ENCODE measurements around the gene EPB41L3. TPM values are rescaled to one million over a fixed set of nuclear protein-coding genes. Genes with fewer than 3 reads are reported as not detected.

EPB41L3 gene
- polyA plus RNA-seq, 3 donors: 25.2 to 56.6 (median 51.3) TPM

DNA sequence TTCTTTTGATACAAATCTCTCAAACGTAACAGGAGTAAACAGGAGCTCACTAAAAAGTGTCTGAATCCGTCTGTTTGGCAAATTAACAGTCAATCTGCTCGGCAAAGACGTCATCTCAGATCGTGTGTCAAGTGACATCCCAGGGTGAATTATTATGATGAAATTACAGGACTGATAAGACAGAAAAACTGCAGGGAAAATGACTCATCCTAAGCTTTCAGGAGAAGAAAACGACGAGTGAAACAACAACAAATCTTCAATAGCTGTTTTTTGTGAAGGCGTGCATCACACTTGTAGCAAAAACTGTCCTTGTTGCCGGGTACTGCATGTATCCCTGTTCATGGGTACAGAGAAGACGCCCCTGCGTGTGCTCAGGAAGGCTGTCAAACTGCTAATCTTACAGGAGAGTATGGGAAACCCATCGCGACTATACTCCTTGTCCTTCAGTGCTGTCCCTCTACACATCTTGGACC is 24.9 kb downstream of the EPB41L3 start:
- Mint-ChIP-seq H3K4me1 (peaks cover 46% of the 10 kb centered on the region), H3K36me3 (peaks cover 0 to 5% of the 10 kb centered on the region in 2 donors), H3K4me3 (no peak overlapping the region), H3K9me3 (peaks cover 0 to 3% (median 0%) of the 10 kb centered on the region in 7 donors), H3K27me3 (ENCODE audit: low read depth in 3 of 3) (no peaks in the 10 kb centered on the region), H3K27ac (peak overlapping the region in 1 of 7 donors; percentile 51)
- peaks cover 49% of the 10 kb centered on the region for H3K79me2 ChIP-seq (ENCODE audit: insufficient read depth, low read length)
- H3K27me3 ChIP-seq (ENCODE audit: control insufficient read depth in 2 of 2, insufficient read depth in 2 of 2, low read length in 2 of 2): no peaks in the 10 kb centered on the region
- 78% methylated on average over 10 of the region's 13 CpGs for WGBS (ENCODE audit: insufficient coverage)
- TF ChIP-seq, protein P1, sequence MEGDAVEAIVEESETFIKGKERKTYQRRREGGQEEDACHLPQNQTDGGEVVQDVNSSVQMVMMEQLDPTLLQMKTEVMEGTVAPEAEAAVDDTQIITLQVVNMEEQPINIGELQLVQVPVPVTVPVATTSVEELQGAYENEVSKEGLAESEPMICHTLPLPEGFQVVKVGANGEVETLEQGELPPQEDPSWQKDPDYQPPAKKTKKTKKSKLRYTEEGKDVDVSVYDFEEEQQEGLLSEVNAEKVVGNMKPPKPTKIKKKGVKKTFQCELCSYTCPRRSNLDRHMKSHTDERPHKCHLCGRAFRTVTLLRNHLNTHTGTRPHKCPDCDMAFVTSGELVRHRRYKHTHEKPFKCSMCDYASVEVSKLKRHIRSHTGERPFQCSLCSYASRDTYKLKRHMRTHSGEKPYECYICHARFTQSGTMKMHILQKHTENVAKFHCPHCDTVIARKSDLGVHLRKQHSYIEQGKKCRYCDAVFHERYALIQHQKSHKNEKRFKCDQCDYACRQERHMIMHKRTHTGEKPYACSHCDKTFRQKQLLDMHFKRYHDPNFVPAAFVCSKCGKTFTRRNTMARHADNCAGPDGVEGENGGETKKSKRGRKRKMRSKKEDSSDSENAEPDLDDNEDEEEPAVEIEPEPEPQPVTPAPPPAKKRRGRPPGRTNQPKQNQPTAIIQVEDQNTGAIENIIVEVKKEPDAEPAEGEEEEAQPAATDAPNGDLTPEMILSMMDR (IDR thresholded peaks at IDR 0.05): no peak
- peaks cover 26% of the 10 kb centered on the region for H4K20me1 ChIP-seq (ENCODE audit: insufficient read depth, low read length)
- intact Hi-C loops (cut with micrococcal nuclease): loop anchor here (10.0 kb wide), 1 partner anchor 54 kb away; no protein-coding TSS in a partner anchor
- no peak overlapping the region for H3K4me3 ChIP-seq (replicated peaks in 1 of 3; ENCODE audit: low read depth in 2 of 3, low read length in 3 of 3)
- H2AFZ ChIP-seq (ENCODE audit: insufficient read depth, low read depth, low read length, poor library complexity, severe bottlenecking): no peak overlapping the region
- no peak overlapping the region for H3K9ac ChIP-seq (ENCODE audit: insufficient read depth, low read length, poor library complexity, severe bottlenecking)
- H3K4me2 ChIP-seq (replicated peaks; ENCODE audit: extremely low read depth, low read length, poor library complexity, severe bottlenecking): no peak overlapping the region
- no peak for DNase-seq
- H3K27ac ChIP-seq (ENCODE audit: low read depth in 1 of 2, low read length in 2 of 2): no peak overlapping the region
- H3K36me3 ChIP-seq (replicated peaks in 1 of 2; ENCODE audit: control insufficient read depth in 1 of 2, insufficient read depth in 2 of 2, low read length in 2 of 2): no peaks in the 10 kb centered on the region
- peaks cover 32 to 40% of the 10 kb centered on the region in 2 donors for H3K4me1 ChIP-seq (ENCODE audit: control insufficient read depth in 1 of 2, insufficient read depth in 2 of 2, low read length in 2 of 2)
- no peaks in the 10 kb centered on the region for H3K9me3 ChIP-seq (replicated peaks in 1 of 2; ENCODE audit: control insufficient read depth in 1 of 2, insufficient read depth in 1 of 2, low read length in 2 of 2)

DNA sequence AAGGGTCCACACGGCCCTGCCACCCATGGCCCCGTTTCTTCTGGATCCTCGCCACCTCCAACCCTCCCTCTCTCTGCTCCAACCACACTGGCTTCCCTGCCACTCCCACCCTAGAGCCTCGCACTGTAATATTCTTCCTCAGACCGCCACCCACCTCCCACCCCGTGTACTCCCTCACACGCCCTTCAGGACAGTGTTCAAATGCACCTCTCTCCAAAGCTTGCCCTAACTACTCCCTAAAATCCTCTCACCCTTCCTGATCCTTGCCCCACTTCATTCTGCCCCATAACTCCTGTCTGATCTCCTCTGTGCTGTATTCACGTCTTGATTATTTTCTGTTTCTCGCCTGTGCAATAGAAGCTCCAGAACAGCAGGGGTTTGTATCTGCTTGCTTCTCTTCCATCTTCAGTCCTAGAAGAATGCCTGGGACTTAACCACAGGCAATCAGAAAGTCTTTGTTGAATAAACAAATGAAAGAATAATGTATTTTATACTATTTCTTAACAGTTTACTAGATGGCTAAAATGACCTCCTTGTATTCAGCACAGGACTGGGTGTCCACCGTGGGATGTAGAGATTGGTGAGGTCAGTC is 25.5 kb downstream of the EPB41L3 start:
- Mint-ChIP-seq H3K27ac (peak overlapping the region in 2 of 7 donors; percentile 3 to 55), H3K9me3 (peaks cover 0 to 3% (median 0%) of the 10 kb centered on the region in 7 donors), H3K4me3 (no peak overlapping the region), H3K4me1 (peaks cover 52% of the 10 kb centered on the region), H3K36me3 (peaks cover 0 to 5% of the 10 kb centered on the region in 2 donors), H3K27me3 (ENCODE audit: low read depth in 3 of 3) (no peaks in the 10 kb centered on the region)
- H3K4me1 ChIP-seq (ENCODE audit: control insufficient read depth in 1 of 2, insufficient read depth in 2 of 2, low read length in 2 of 2): peaks cover 36 to 46% of the 10 kb centered on the region in 2 donors
- no peak overlapping the region for H3K4me2 ChIP-seq (replicated peaks; ENCODE audit: extremely low read depth, low read length, poor library complexity, severe bottlenecking)
- no peak overlapping the region for H3K4me3 ChIP-seq (replicated peaks in 1 of 3; ENCODE audit: low read depth in 2 of 3, low read length in 3 of 3)
- H3K36me3 ChIP-seq (replicated peaks in 1 of 2; ENCODE audit: control insufficient read depth in 1 of 2, insufficient read depth in 2 of 2, low read length in 2 of 2): no peaks in the 10 kb centered on the region
- H3K27me3 ChIP-seq (ENCODE audit: control insufficient read depth in 2 of 2, insufficient read depth in 2 of 2, low read length in 2 of 2): no peaks in the 10 kb centered on the region
- no peak for DNase-seq
- H4K20me1 ChIP-seq (ENCODE audit: insufficient read depth, low read length): peaks cover 21% of the 10 kb centered on the region
- no peak overlapping the region for H3K27ac ChIP-seq (ENCODE audit: low read depth in 1 of 2, low read length in 2 of 2)
- peaks cover 51% of the 10 kb centered on the region for H3K79me2 ChIP-seq (ENCODE audit: insufficient read depth, low read length)
- no peaks in the 10 kb centered on the region for H3K9me3 ChIP-seq (replicated peaks in 1 of 2; ENCODE audit: control insufficient read depth in 1 of 2, insufficient read depth in 1 of 2, low read length in 2 of 2)
- TF ChIP-seq, protein P1 (IDR thresholded peaks at IDR 0.05): no peak
- intact Hi-C loops (cut with micrococcal nuclease): loop anchor here (10.0 kb wide), 1 partner anchor 53 kb away; no protein-coding TSS in a partner anchor
- WGBS (ENCODE audit: insufficient coverage): 98% methylated on average over 8 of the region's 10 CpGs
- H3K9ac ChIP-seq (ENCODE audit: insufficient read depth, low read length, poor library complexity, severe bottlenecking): no peak overlapping the region
- no peak overlapping the region for H2AFZ ChIP-seq (ENCODE audit: insufficient read depth, low read depth, low read length, poor library complexity, severe bottlenecking)
